NAMALWA (cell line): Measurements from ENCODE around the gene RAB12.

Experiments
- DNase-seq: peaks from one replicate; pipeline ENCODE4 v3.0.0-alpha.2; 2015; ENCODE audit warnings: low spot score

RAB12 gene

DNA sequence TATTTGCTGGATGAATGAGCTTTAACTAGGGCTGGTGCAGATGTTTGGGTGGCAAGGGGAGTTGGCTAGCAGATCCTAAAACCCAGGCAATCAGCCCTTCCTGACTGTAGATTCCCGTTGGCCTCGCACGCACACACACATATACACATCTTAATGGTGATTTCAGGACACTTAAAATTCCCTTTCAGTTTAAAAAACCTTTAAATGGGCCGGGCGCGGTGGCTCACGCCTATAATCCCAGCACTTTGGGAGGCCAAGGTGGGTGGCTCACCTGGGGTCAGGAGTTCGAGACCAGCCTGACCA is 76.6 kb downstream of the RAB12 start:
- no peak for DNase-seq

DNA sequence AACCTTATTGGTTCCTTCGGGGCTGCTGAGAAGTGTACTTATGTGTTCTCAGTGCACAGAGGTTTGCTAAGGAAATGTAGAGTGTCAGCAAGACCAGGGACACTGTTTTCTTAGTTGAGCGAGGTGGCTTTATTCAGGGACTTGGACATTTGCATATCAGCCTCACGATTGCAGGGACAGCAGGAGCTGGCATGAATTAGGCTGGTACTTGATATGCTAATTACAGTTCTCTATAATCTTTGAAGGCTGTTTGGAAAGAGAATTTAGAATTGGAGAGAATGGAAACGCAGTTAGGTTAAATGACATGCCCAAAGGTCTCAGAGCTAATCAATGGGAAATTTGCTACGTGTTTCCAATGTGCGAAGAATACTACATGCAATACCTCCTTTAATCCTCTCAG is 77.4 kb downstream of the RAB12 start:
- no peak for DNase-seq

DNA sequence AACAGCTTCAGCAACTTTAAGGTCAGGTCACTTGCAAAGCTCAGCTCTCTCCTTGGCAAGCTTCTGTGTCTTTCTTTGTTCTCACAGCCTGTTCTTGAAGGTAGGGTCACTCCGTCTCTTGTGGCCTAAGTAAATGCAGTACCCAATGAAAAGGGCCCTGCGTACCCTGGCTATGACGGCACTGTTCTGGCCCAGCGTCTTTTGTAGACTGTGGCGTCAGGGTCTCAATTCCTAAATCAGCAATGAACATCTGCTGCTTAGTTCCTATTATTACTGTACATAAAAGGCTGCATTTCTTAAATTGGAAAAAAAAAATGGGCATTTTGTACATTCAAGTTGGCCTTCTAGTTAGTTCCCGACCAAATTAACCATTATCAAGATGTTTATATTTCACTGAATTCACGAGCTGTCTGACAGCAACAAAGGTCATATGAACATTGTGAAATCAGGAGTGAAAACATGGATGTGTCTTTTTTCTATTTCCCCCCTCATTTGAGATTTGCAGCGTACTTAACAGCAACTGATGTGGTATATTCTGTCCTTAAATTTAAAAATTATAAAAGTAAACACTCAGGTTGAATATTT is 79.1 kb downstream of the RAB12 start:
- no peak for DNase-seq

DNA sequence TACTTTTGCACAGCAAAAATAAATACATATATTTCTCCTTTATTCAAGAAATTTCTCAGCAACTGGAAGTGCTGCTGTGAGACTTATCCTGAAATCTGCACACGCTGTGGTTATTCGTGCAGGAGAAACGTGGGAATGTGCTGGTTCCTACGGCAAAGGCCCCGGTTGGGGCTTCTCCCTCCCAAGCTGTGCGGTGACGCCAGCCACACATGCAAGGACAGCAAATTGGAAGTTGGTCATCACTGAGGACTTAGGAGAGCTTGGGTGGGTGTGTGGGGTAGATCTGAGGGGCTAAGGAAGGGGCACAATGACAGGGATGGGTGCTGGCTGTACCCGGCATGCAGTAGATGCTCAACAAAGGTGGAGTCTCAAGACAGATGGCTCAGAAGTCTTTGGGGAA is 79.6 kb downstream of the RAB12 start:
- DNase-seq, result no peak
